ENCODE data around the gene TRPM4.
"Not testable (repeated sequence)": the region's sequence is repeated elsewhere in the genome, so short reads cannot be mapped to it uniquely, and the experiment has no call there.

TRPM4 gene

DNA sequence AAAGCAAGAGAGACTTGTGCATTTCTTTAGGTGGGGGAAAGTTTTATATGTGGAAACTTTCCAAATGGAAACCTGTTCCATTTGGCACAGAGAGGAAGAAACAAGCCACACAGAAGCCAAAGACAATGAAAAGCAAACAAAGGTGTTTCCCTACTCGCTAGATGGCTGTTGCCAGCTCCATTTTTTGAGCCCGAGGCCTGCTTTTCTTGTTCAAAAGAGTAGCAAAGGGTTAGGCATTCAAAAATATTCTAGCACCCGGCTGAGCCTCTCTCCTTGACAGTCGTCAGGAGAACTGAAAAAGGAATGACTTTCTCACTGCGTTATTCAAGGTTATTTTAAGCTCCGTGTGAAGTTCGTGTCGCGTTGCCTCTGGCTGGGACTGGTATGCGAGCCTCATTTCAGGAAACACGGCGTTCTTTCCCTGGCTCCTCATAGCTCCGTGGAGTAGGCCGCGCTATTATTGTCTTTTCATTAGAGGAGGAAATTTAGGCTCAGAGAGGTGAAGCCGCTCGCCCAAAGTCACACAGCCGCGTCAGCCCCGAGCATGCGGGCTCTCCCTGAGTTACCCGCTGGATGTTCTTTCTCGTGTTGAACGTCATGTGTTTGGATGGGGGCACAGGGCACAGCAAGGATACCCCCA, 7.6 kb downstream of the TRPM4 start:
- Histone ChIP-seq H3K9ac (ENCODE audit: low read depth in 1 of 2, low read length in 2 of 2) (peak overlapping the region; percentile 79 to 80), H3K9me3 (ENCODE audit: control insufficient read depth in 2 of 2, low read length in 2 of 2) (no peaks in the 10 kb centered on the region), H3K27ac (ENCODE audit: low read depth in 2 of 2, low read length in 2 of 2) (peak overlapping the region; percentile 73 to 90), H3K4me3 (ENCODE audit: low read length in 2 of 2) (peak overlapping the region; percentile 56 to 65), H3K27me3 (ENCODE audit: control insufficient read depth in 2 of 2, insufficient read depth in 2 of 2, low read length in 2 of 2) (no peaks in the 10 kb centered on the region), H3K36me3 (ENCODE audit: control insufficient read depth in 2 of 2, insufficient read depth in 2 of 2, low read length in 2 of 2) (peaks cover 6 to 8% of the 10 kb centered on the region in 2 donors), H3K4me1 (ENCODE audit: control insufficient read depth in 2 of 2, insufficient read depth in 2 of 2, low read length in 2 of 2) (peaks cover 28 to 49% of the 10 kb centered on the region in 2 donors)

GRCh38 chr19:49165865-49166301, 8.3 kb downstream of the TRPM4 start:
- H3K36me3 ChIP-seq (ENCODE audit: control insufficient read depth in 2 of 2, insufficient read depth in 2 of 2, low read length in 2 of 2) = peaks cover 8% of the 10 kb centered on the region in 2 donors
- H3K4me1 ChIP-seq (ENCODE audit: control insufficient read depth in 2 of 2, insufficient read depth in 2 of 2, low read length in 2 of 2) = peaks cover 24 to 49% of the 10 kb centered on the region in 2 donors
- peak overlapping the region; percentile 73 to 90 for H3K27ac ChIP-seq (ENCODE audit: low read depth in 2 of 2, low read length in 2 of 2)
- peak overlapping the region; percentile 56 to 68 for H3K4me3 ChIP-seq (ENCODE audit: low read length in 2 of 2)
- peak overlapping the region; percentile 79 to 80 for H3K9ac ChIP-seq (ENCODE audit: low read depth in 1 of 2, low read length in 2 of 2)
- no peaks in the 10 kb centered on the region for H3K9me3 ChIP-seq (ENCODE audit: control insufficient read depth in 2 of 2, low read length in 2 of 2)
- no peaks in the 10 kb centered on the region for H3K27me3 ChIP-seq (ENCODE audit: control insufficient read depth in 2 of 2, insufficient read depth in 2 of 2, low read length in 2 of 2)

GRCh38 chr19:49167857-49168409, 10.3 kb downstream of the TRPM4 start:
- Histone ChIP-seq H3K4me1 (ENCODE audit: control insufficient read depth in 2 of 2, insufficient read depth in 2 of 2, low read length in 2 of 2) (peaks cover 24 to 47% of the 10 kb centered on the region in 2 donors), H3K9ac (ENCODE audit: low read depth in 1 of 2, low read length in 2 of 2) (peak overlapping the region; percentile 24 to 32), H3K27ac (ENCODE audit: low read depth in 2 of 2, low read length in 2 of 2) (peak overlapping the region; percentile 1 to 56), H3K36me3 (ENCODE audit: control insufficient read depth in 2 of 2, insufficient read depth in 2 of 2, low read length in 2 of 2) (peaks cover 24 to 29% of the 10 kb centered on the region in 2 donors), H3K9me3 (ENCODE audit: control insufficient read depth in 2 of 2, low read length in 2 of 2) (no peaks in the 10 kb centered on the region), H3K27me3 (ENCODE audit: control insufficient read depth in 2 of 2, insufficient read depth in 2 of 2, low read length in 2 of 2) (no peaks in the 10 kb centered on the region), H3K4me3 (ENCODE audit: low read length in 2 of 2) (peak overlapping the region; percentile 19 to 26)

- Histone ChIP-seq H3K36me3 (ENCODE audit: control insufficient read depth in 2 of 2, insufficient read depth in 2 of 2, low read length in 2 of 2) (peaks cover 28 to 34% of the 10 kb centered on the region in 2 donors), H3K27me3 (ENCODE audit: control insufficient read depth in 2 of 2, insufficient read depth in 2 of 2, low read length in 2 of 2) (no peaks in the 10 kb centered on the region), H3K9me3 (ENCODE audit: control insufficient read depth in 2 of 2, low read length in 2 of 2) (no peaks in the 10 kb centered on the region), H3K4me3 (ENCODE audit: low read length in 2 of 2) (peak overlapping the region; percentile 19 to 26), H3K4me1 (ENCODE audit: control insufficient read depth in 2 of 2, insufficient read depth in 2 of 2, low read length in 2 of 2) (peaks cover 24 to 47% of the 10 kb centered on the region in 2 donors), H3K27ac (ENCODE audit: low read depth in 2 of 2, low read length in 2 of 2) (peak overlapping the region; percentile 1 to 56), H3K9ac (ENCODE audit: low read depth in 1 of 2, low read length in 2 of 2) (peak overlapping the region; percentile 14 to 24)
Measured at GRCh38 chr19:49168421-49168820, 10.8 kb downstream of the TRPM4 start.

GRCh38 chr19:49173198-49173597, 15.6 kb downstream of the TRPM4 start:
- peaks cover 47 to 48% of the 10 kb centered on the region in 2 donors for H3K36me3 ChIP-seq (ENCODE audit: control insufficient read depth in 2 of 2, insufficient read depth in 2 of 2, low read length in 2 of 2)

DNA sequence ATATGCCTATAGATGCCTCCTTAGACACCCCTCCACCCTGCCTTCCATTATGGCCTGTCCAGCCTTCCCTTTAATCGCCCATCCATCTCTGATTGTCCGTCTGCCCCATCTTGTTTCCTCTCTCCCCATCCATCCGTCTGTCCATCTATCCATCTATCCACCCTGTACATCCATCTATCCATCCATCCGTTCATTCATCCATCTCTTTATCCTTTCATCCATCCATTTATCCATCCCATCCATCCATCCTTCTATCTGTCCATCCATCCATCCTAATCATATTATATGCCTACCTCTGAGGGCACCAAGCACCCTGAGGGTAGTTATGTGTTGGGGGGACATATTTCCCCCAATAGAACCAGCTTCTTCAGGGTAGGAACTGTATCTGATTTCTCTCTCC, 23.1 kb downstream of the TRPM4 start:
- Histone ChIP-seq H3K27ac (ENCODE audit: low read depth in 2 of 2, low read length in 2 of 2) (no peak overlapping the region), H3K4me1 (ENCODE audit: control insufficient read depth in 2 of 2, insufficient read depth in 2 of 2, low read length in 2 of 2) (no peaks in the 10 kb centered on the region), H3K36me3 (ENCODE audit: control insufficient read depth in 2 of 2, insufficient read depth in 2 of 2, low read length in 2 of 2) (peaks cover 48 to 58% of the 10 kb centered on the region in 2 donors), H3K9me3 (ENCODE audit: control insufficient read depth in 2 of 2, low read length in 2 of 2) (no peaks in the 10 kb centered on the region), H3K27me3 (ENCODE audit: control insufficient read depth in 2 of 2, insufficient read depth in 2 of 2, low read length in 2 of 2) (no peaks in the 10 kb centered on the region), H3K4me3 (ENCODE audit: low read length in 2 of 2) (no peak overlapping the region), H3K9ac (ENCODE audit: low read depth in 1 of 2, low read length in 2 of 2) (no peak overlapping the region)

More at GRCh38 chr19:49173198-49173597, 15.6 kb downstream of the TRPM4 start:
- Histone ChIP-seq H3K9me3 (ENCODE audit: control insufficient read depth in 2 of 2, low read length in 2 of 2) (no peaks in the 10 kb centered on the region), H3K27ac (ENCODE audit: low read depth in 2 of 2, low read length in 2 of 2) (no peak overlapping the region), H3K27me3 (ENCODE audit: control insufficient read depth in 2 of 2, insufficient read depth in 2 of 2, low read length in 2 of 2) (no peaks in the 10 kb centered on the region), H3K4me1 (ENCODE audit: control insufficient read depth in 2 of 2, insufficient read depth in 2 of 2, low read length in 2 of 2) (peaks cover 8 to 18% of the 10 kb centered on the region in 2 donors), H3K9ac (ENCODE audit: low read depth in 1 of 2, low read length in 2 of 2) (no peak overlapping the region), H3K4me3 (ENCODE audit: low read length in 2 of 2) (no peak overlapping the region)

DNA sequence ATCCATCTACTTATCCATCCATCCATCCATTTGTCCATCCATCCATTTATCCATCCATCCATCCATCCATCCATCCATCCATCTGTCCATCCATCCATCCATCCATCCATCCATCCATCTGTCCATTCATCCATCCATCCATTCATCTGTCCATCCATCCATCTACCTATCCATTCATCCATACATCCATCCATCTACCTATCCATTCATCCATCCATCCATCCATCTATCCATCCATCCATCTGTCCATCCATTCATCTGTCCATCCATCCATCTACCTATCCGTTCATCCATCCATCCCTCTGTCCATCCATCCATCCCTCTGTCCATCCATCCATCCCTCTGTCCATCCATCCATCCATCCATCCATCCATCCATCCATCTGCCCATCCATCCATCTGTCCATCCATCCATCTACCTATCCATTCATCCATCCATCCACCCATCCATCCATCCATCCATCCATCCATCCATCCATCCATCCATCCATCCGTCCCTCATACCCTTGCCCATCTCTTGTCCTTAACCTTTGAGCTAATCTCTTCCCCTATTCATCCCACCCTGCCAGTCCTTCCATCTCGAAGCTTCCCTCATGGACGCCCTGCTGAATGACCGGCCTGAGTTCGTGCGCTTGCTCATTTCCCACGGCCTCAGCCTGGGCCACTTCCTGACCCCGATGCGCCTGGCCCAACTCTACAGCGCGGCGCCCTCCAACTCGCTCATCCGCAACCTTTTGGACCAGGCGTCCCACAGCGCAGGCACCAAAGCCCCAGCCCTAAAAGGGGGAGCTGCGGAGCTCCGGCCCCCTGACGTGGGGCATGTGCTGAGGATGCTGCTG, 24.6 kb downstream of the TRPM4 start:
- not testable (repeated sequence) for H3K27ac ChIP-seq (ENCODE audit: low read depth in 2 of 2, low read length in 2 of 2); H3K27me3 ChIP-seq (ENCODE audit: control insufficient read depth in 2 of 2, insufficient read depth in 2 of 2, low read length in 2 of 2); H3K9me3 ChIP-seq (ENCODE audit: control insufficient read depth in 2 of 2, low read length in 2 of 2); H3K4me1 ChIP-seq (ENCODE audit: control insufficient read depth in 2 of 2, insufficient read depth in 2 of 2, low read length in 2 of 2); H3K9ac ChIP-seq (ENCODE audit: low read depth in 1 of 2, low read length in 2 of 2); H3K4me3 ChIP-seq (ENCODE audit: low read length in 2 of 2)
- H3K36me3 ChIP-seq (ENCODE audit: control insufficient read depth in 2 of 2, insufficient read depth in 2 of 2, low read length in 2 of 2) = peaks cover 48 to 60% of the 10 kb centered on the region in 2 donors

DNA sequence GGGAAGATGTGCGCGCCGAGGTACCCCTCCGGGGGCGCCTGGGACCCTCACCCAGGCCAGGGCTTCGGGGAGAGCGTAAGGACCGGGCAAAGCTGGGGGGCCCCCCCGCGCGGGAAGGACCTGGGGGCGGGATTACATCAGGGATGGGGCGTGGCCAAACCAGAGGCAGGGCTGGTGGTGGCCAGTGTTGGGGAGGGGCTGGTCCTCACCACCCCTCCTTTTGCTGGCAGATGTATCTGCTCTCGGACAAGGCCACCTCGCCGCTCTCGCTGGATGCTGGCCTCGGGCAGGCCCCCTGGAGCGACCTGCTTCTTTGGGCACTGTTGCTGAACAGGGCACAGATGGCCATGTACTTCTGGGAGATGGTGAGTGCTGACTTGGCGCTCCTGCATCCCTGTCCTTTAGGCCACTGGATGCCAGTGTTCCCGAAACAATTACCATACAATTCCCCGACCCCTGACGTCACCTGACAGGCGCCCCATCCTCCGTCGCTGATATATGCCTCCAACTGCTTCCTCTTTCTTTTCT, 25.3 kb downstream of the TRPM4 start:
- Histone ChIP-seq H3K4me1 (ENCODE audit: control insufficient read depth in 2 of 2, insufficient read depth in 2 of 2, low read length in 2 of 2) (no peaks in the 10 kb centered on the region), H3K4me3 (ENCODE audit: low read length in 2 of 2) (no peak overlapping the region), H3K27me3 (ENCODE audit: control insufficient read depth in 2 of 2, insufficient read depth in 2 of 2, low read length in 2 of 2) (no peaks in the 10 kb centered on the region), H3K27ac (ENCODE audit: low read depth in 2 of 2, low read length in 2 of 2) (no peak overlapping the region), H3K9ac (ENCODE audit: low read depth in 1 of 2, low read length in 2 of 2) (no peak overlapping the region), H3K9me3 (ENCODE audit: control insufficient read depth in 2 of 2, low read length in 2 of 2) (no peaks in the 10 kb centered on the region), H3K36me3 (ENCODE audit: control insufficient read depth in 2 of 2, insufficient read depth in 2 of 2, low read length in 2 of 2) (peaks cover 42 to 58% of the 10 kb centered on the region in 2 donors)

GRCh38 chr19:49186108-49186507, 28.5 kb downstream of the TRPM4 start:
- Histone ChIP-seq H3K27me3 (ENCODE audit: control insufficient read depth in 2 of 2, insufficient read depth in 2 of 2, low read length in 2 of 2) (no peaks in the 10 kb centered on the region), H3K27ac (ENCODE audit: low read depth in 2 of 2, low read length in 2 of 2) (peak overlapping the region; percentile 38 to 65), H3K4me1 (ENCODE audit: control insufficient read depth in 2 of 2, insufficient read depth in 2 of 2, low read length in 2 of 2) (no peaks in the 10 kb centered on the region), H3K9ac (ENCODE audit: low read depth in 1 of 2, low read length in 2 of 2) (peak overlapping the region in 1 of 2 donors; percentile 52), H3K36me3 (ENCODE audit: control insufficient read depth in 2 of 2, insufficient read depth in 2 of 2, low read length in 2 of 2) (peaks cover 50 to 69% of the 10 kb centered on the region in 2 donors), H3K4me3 (ENCODE audit: low read length in 2 of 2) (no peak overlapping the region), H3K9me3 (ENCODE audit: control insufficient read depth in 2 of 2, low read length in 2 of 2) (no peaks in the 10 kb centered on the region)

Measured in mucosa of rectum (tissue), 2 donors.